Testis (tissue), 2 donors: ENCODE data around the gene FUCA1.

Experiments
- POLR2A ChIP-seq: fragments of 450-650 bp; IDR thresholded peaks from one replicate; pipeline ENCODE4 v1.6.1; 2017; ENCODE audit warnings: antibody characterized with exemption, mild to moderate bottlenecking, moderate library complexity
- TF ChIP-seq, protein P1 (sequence below), 3 experiments: fragments of 450-650 bp in 2 of 3; fragments of 200-600 bp in 1 of 3; sonication (generic) in 1 of 3; IDR thresholded peaks; one replicate each; pipeline ENCODE4 v1.5.1; 2016 to 2019; ENCODE audit warnings: antibody characterized with exemption in 3 of 3, mild to moderate bottlenecking in 2 of 3, moderate library complexity in 1 of 3

GRCh38 chr1:23825076-23825761 is 42.9 kb downstream of the FUCA1 start, which contains the start of gene HMGCL:
- TF ChIP-seq, protein P1, sequence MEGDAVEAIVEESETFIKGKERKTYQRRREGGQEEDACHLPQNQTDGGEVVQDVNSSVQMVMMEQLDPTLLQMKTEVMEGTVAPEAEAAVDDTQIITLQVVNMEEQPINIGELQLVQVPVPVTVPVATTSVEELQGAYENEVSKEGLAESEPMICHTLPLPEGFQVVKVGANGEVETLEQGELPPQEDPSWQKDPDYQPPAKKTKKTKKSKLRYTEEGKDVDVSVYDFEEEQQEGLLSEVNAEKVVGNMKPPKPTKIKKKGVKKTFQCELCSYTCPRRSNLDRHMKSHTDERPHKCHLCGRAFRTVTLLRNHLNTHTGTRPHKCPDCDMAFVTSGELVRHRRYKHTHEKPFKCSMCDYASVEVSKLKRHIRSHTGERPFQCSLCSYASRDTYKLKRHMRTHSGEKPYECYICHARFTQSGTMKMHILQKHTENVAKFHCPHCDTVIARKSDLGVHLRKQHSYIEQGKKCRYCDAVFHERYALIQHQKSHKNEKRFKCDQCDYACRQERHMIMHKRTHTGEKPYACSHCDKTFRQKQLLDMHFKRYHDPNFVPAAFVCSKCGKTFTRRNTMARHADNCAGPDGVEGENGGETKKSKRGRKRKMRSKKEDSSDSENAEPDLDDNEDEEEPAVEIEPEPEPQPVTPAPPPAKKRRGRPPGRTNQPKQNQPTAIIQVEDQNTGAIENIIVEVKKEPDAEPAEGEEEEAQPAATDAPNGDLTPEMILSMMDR (IDR thresholded peaks at IDR 0.05) = peak in 1 of 3 experiments; percentile 1
- TF ChIP-seq POLR2A = peak; percentile 44
